Measurements from ENCODE around the gene SLC5A11.

DNA sequence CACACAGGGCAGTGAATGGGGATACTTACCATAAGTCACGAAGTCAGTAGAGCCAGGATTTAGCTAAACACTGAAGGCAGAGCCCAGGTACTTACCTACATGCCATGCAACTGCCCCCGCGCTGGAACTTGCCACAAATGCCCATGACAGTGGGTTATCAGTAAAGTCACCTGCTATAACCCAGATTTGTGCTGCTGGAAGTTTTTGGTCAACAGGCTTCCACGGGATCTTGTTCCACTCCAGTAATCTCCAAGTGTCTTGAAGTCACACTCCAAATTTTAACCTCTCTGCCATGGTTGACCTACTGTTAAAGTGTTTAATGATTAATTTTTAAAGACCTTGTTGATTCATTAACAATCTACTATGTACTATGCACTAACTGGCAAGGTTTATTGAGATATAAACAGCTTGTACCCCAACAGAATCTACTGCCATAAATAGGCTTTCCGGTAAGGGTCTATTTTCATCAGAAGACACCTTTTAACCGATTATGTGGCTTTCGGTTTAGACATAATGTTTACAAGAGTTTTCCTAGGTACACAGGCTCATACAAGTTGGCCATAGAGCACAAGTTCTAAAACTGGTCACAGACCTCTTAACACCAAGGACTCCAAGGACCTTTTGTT is 6.3 kb upstream of the SLC5A11 start:
- TF ChIP-seq, protein P1, sequence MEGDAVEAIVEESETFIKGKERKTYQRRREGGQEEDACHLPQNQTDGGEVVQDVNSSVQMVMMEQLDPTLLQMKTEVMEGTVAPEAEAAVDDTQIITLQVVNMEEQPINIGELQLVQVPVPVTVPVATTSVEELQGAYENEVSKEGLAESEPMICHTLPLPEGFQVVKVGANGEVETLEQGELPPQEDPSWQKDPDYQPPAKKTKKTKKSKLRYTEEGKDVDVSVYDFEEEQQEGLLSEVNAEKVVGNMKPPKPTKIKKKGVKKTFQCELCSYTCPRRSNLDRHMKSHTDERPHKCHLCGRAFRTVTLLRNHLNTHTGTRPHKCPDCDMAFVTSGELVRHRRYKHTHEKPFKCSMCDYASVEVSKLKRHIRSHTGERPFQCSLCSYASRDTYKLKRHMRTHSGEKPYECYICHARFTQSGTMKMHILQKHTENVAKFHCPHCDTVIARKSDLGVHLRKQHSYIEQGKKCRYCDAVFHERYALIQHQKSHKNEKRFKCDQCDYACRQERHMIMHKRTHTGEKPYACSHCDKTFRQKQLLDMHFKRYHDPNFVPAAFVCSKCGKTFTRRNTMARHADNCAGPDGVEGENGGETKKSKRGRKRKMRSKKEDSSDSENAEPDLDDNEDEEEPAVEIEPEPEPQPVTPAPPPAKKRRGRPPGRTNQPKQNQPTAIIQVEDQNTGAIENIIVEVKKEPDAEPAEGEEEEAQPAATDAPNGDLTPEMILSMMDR (IDR thresholded peaks at IDR 0.05), result no peak
- TF ChIP-seq POLR2A (IDR thresholded peaks at IDR 0.05), result no peak

Data from testis (tissue), 2 donors.